CD4-positive, alpha-beta T cell (primary cell): ENCODE data around the gene ADAMTS19. TPM values are rescaled to one million over a fixed set of nuclear protein-coding genes. Genes with fewer than 3 reads are reported as not detected.

ENCODE experiments used
- ATAC-seq: fragments of 200-7000 bp; cut with Tn5 transposase; one replicate; pipeline ENCODE4 v1.10.0; 2022; ENCODE audit warnings: mild to moderate bottlenecking; ENCODE audit not compliant: poor library complexity
- CTCF ChIA-PET: fragments of 350-600 bp; sonication (Branson Sonifier 250); formaldehyde crosslinking; loops from one replicate; lab custom pipeline; 2021; ENCODE audit warnings: antibody characterized with exemption, inconsistent platforms; lab: Charles Lee
- POLR2A ChIA-PET: fragments of 350-600 bp; sonication (Branson Sonifier 250); formaldehyde crosslinking; loops from one replicate; lab custom pipeline; 2021; ENCODE audit warnings: antibody characterized with exemption, inconsistent platforms; lab: Charles Lee
- DNase-seq, 14 experiments: peaks; one replicate each; pipeline ENCODE4 v3.0.0-alpha.2; 2013 to 2020; ENCODE audit warnings: mixed read lengths in 2 of 14
- H3K27ac ChIP-seq, 2 donors: one replicate each; pipeline versions ENCODE4 v1.5.1 to v1.7.0; 2013; ENCODE audit warnings: low read length in 2 of 2, low read depth in 1 of 2, mild to moderate bottlenecking in 1 of 2
- H3K27me3 ChIP-seq, 2 experiments: 1 replicate in 1 of 2; 2 replicates in 1 of 2; pipeline versions ENCODE4 v1.6.1 to v1.7.0; 2013; ENCODE audit warnings: low read length in 2 of 2, control low read depth in 1 of 2, mild to moderate bottlenecking in 1 of 2, moderate library complexity in 1 of 2; ENCODE audit not compliant: insufficient read depth in 2 of 2, control insufficient read depth in 1 of 2
- H3K36me3 ChIP-seq: one replicate; pipeline ENCODE4 v1.6.1; 2013; ENCODE audit warnings: low read length, control low read depth; ENCODE audit not compliant: insufficient read depth
- H3K4me1 ChIP-seq: one replicate; pipeline ENCODE4 v1.6.1; 2013; ENCODE audit warnings: low read length, control low read depth; ENCODE audit not compliant: insufficient read depth
- H3K4me3 ChIP-seq: one replicate; pipeline ENCODE4 v1.5.1; 2013; ENCODE audit warnings: mild to moderate bottlenecking, low read length, moderate library complexity
- H3K9me3 ChIP-seq, 2 experiments: 1 replicate in 1 of 2; 2 replicates in 1 of 2; pipeline versions ENCODE4 v1.6.1 to v1.7.0; 2013; ENCODE audit warnings: low read length in 2 of 2, mild to moderate bottlenecking in 2 of 2, control low read depth in 1 of 2, moderate library complexity in 1 of 2; ENCODE audit not compliant: control insufficient read depth in 1 of 2, insufficient read depth in 1 of 2
- H3K27ac Mint-ChIP-seq: one replicate; pipeline ENCODE4 v1.8.0; 2020; ENCODE audit warnings: mixed read lengths
- H3K27me3 Mint-ChIP-seq: one replicate; pipeline ENCODE4 v1.8.0; 2021; ENCODE audit warnings: mixed read lengths
- H3K36me3 Mint-ChIP-seq: one replicate; pipeline ENCODE4 v1.8.0; 2021; ENCODE audit warnings: low read depth, mixed read lengths
- H3K4me1 Mint-ChIP-seq: one replicate; pipeline ENCODE4 v1.8.0; 2021; ENCODE audit warnings: low read depth, mixed read lengths
- H3K4me3 Mint-ChIP-seq: one replicate; pipeline ENCODE4 v1.8.0; 2020; ENCODE audit warnings: mild to moderate bottlenecking, mixed read lengths
- H3K9me3 Mint-ChIP-seq: one replicate; pipeline ENCODE4 v1.8.0; 2020; ENCODE audit warnings: mixed read lengths
- intact Hi-C, 2 experiments: fragments of 100-400 bp; cut with DNase I in 1 of 2; cut with micrococcal nuclease in 1 of 2; formaldehyde crosslinking; loops; one replicate each; pipeline versions ENCODE4 v1.15.1 to v1.9.0; 2023 to 2025; cut with DNase I, micrococcal nuclease
- total RNA-seq, 174 experiments: library from RNA in 2 of 174; stranded (reverse) in 2 of 174; gene quantifications; one replicate each; pipeline ENCODE4 v1.2.3 and lab custom pipeline; 2021 to 2026
- TF ChIP-seq, protein P1 (sequence below): fragments of 200-600 bp; IDR thresholded peaks from one replicate; pipeline ENCODE4 v1.8.0; 2022; ENCODE audit warnings: antibody characterized with exemption, mild to moderate bottlenecking

The ADAMTS19 gene
- total RNA-seq, 2 experiments from 2014 or later: not detected

DNA sequence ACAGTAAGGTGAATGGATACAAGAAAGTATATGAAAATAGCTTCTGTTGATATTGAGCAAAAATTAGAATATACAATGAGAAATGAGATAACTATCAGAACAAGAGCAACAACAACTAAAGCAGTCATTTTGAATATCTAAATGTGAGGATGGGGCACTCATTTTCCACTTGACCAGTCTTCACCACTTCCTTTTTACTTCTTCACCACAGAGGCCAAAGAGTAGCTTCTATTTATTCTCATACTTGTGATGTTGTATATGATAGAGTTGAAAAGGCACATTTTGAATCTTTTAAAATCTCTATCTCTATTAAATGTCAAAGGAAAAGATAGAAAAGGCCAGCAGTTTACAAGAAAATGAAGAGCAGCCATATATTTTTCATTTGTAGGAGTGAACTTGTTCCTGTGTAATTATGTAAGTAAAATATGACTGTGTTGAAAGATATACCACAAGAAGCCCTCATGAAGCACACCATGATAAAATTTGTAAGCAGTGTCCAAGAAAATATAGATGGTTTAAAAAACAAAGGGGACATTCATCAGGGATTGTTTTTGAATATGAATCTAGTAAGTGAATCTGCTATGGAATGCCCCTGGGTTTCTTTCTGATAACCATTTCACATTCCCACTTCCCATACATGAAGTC lies 39.2 kb downstream of the ADAMTS19 start:
- POLR2A ChIA-PET: no interaction called here
- H3K9me3 ChIP-seq: no peaks in the 10 kb centered on the region
- no peaks in the 10 kb centered on the region for H3K4me1 ChIP-seq
- ATAC-seq (no peak), DNase-seq (no peak)
- Mint-ChIP-seq H3K27me3 (no peaks in the 10 kb centered on the region), H3K27ac (no peak overlapping the region), H3K36me3 (no peaks in the 10 kb centered on the region), H3K9me3 (no peaks in the 10 kb centered on the region), H3K4me1 (no peaks in the 10 kb centered on the region), H3K4me3 (no peak overlapping the region)
- CTCF ChIA-PET: interaction anchor here (1.3 to 2.0 kb wide), 2 partner anchors 11 kb away, joined by 3 to 4 read pairs; no protein-coding TSS in a partner anchor
- H3K27ac ChIP-seq: no peak overlapping the region
- no peaks in the 10 kb centered on the region for H3K36me3 ChIP-seq
- H3K4me3 ChIP-seq: no peak overlapping the region
- TF ChIP-seq, protein P1, sequence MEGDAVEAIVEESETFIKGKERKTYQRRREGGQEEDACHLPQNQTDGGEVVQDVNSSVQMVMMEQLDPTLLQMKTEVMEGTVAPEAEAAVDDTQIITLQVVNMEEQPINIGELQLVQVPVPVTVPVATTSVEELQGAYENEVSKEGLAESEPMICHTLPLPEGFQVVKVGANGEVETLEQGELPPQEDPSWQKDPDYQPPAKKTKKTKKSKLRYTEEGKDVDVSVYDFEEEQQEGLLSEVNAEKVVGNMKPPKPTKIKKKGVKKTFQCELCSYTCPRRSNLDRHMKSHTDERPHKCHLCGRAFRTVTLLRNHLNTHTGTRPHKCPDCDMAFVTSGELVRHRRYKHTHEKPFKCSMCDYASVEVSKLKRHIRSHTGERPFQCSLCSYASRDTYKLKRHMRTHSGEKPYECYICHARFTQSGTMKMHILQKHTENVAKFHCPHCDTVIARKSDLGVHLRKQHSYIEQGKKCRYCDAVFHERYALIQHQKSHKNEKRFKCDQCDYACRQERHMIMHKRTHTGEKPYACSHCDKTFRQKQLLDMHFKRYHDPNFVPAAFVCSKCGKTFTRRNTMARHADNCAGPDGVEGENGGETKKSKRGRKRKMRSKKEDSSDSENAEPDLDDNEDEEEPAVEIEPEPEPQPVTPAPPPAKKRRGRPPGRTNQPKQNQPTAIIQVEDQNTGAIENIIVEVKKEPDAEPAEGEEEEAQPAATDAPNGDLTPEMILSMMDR: no peak
- H3K27me3 ChIP-seq: no peaks in the 10 kb centered on the region
- intact Hi-C loops: no loop called here

DNA sequence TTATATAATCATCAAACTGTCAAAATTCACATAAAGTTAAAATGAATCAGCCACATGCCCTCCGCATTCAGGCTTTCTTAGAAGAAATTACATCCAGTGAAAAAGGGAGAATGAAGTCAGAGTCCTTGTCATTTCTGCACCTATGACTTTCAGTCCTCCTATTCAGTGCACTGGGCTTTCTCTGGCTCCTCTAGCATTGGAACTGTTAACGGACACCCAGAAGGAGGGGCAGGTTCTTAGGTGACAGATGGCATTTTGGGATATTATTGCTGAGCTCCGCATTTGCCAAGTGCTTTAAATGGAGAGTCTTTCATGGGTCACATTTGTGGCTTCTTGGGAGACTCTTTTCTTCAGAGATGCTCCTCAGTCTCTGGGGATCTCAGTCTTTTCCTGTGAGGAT lies 40.0 kb downstream of the ADAMTS19 start:
- DNase-seq: no peak
- H3K4me3 Mint-ChIP-seq: no peak overlapping the region
- H3K36me3 Mint-ChIP-seq: no peaks in the 10 kb centered on the region
- TF ChIP-seq, protein P1: no peak
- H3K4me3 ChIP-seq: no peak overlapping the region
- H3K27me3 ChIP-seq: no peaks in the 10 kb centered on the region
- POLR2A ChIA-PET: no interaction called here
- H3K9me3 Mint-ChIP-seq: no peaks in the 10 kb centered on the region
- no peak overlapping the region for H3K27ac ChIP-seq
- H3K4me1 ChIP-seq: no peaks in the 10 kb centered on the region
- no peak overlapping the region for H3K27ac Mint-ChIP-seq
- no peaks in the 10 kb centered on the region for H3K36me3 ChIP-seq
- H3K27me3 Mint-ChIP-seq: no peaks in the 10 kb centered on the region
- intact Hi-C loops: no loop called here
- no peaks in the 10 kb centered on the region for H3K4me1 Mint-ChIP-seq
- no peak for ATAC-seq
- CTCF ChIA-PET: no interaction called here
- no peaks in the 10 kb centered on the region for H3K9me3 ChIP-seq

DNA sequence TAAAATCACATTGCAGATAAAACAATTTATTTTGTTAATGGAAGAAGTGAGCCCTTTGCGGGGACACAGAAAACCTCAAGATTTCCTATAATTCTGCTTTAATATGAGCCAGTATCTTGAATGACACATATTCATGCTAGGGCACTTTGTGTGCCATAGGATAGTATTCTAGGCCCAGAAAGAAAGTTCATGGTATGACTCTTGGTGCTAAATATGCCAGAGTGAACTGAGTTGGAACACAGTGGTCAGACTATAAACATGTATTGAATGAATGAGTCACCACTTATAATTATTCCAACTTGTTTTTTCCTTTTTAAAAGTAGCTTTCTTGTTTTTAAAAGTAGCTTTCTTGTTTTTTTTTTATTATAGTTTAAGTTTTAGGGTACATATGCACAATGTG lies 46.0 kb downstream of the ADAMTS19 start:
- intact Hi-C loops: no loop called here
- Mint-ChIP-seq H3K27ac (no peak overlapping the region), H3K27me3 (no peaks in the 10 kb centered on the region), H3K36me3 (no peaks in the 10 kb centered on the region), H3K4me3 (no peak overlapping the region), H3K4me1 (no peaks in the 10 kb centered on the region), H3K9me3 (no peaks in the 10 kb centered on the region)
- no peaks in the 10 kb centered on the region for H3K4me1 ChIP-seq
- no peaks in the 10 kb centered on the region for H3K36me3 ChIP-seq
- ChIA-PET POLR2A (no interaction called here), CTCF (no interaction called here)
- ATAC-seq (no peak), DNase-seq (no peak)
- no peak overlapping the region for H3K27ac ChIP-seq
- TF ChIP-seq, protein P1: no peak
- no peaks in the 10 kb centered on the region for H3K27me3 ChIP-seq
- H3K4me3 ChIP-seq: no peak overlapping the region
- no peaks in the 10 kb centered on the region for H3K9me3 ChIP-seq
